Inflammatory macrophage treated with lipopolysaccharide for 1 hour (primary cell): ENCODE results near the gene GLUL.
A peak's percentile ranks its signal among the peaks of the same experiment; 100 is the strongest.
"Not testable (repeated sequence)": the region's sequence is repeated elsewhere in the genome, so short reads cannot be mapped to it uniquely, and the experiment has no call there.

ENCODE experiments used
- DNase-seq, 2 donors: peaks; one replicate each; pipeline ENCODE4 v3.0.0-alpha.2; 2020 to 2022

The GLUL gene

GRCh38 chr1:182392050-182393028 lies 749 bp upstream of the GLUL start:
- peak; percentile 43 to 49 for DNase-seq

GRCh38 chr1:182391028-182391361 lies 595 bp downstream of the GLUL start:
- DNase-seq: no peak

DNA sequence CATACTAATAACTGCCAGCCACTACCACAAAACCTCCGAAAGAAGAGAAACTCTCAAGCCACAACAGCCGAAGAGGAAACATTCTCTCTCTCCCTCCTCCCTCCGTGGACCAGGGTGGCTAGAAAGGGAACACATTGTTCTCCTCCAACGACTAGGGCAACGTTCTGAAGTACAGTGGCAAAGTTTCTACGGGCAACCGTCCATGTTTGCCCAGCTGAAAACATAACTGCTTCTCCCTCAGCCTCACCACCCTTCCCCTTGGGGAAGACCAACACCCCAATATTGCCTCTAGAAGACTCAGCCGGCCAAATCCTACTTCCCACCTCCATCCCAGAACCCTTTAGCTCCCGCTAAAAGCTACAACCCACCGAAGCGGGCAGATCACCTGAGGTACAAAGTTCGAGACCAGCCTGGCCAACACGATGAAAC lies 2.0 kb downstream of the GLUL start:
- DNase-seq: peak in 1 of 2 donors; percentile 52

DNA sequence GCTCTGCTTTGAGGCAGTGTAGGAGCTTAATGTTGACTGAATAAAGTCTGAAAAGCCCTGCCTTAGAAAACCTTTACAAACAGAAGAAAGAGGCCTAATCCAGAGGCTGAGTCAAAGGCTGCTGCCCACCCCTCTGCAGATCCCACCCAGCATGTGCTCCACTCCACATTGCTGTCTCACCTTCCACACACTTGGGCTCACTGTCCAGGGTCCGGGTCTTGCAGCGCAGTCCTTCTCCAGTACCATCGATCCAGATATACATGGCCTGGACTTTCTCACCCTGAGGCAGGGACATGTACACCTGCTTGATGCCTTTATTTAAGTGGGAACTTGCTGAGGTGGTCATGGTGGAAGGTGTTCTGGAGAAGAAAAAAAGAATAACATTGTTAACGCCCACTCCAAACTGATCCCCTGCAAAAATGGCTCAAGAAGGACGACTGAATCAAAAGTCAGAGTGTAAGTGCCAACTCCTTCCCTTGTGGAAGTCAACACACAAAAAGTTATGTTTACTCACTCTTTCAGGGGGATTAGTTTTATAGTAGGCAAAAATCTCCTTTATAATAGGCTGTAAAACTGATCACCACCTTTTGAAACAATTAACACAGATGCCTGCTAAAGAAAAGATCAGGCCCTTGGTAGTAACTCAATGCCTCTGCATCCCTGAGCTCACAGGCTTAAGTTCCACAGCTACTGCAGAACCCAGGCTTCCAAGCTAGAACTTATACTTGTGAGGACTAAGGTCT lies 3.0 kb downstream of the GLUL start:
- DNase-seq: no peak

- no peak for DNase-seq
Measured at GRCh38 chr1:182387566-182387965, 4.0 kb downstream of the GLUL start.

- DNase-seq: no peak
Measured at GRCh38 chr1:182386980-182387379, 4.6 kb downstream of the GLUL start.

- no peak for DNase-seq
Measured at GRCh38 chr1:182385885-182386853, 5.4 kb downstream of the GLUL start.

DNA sequence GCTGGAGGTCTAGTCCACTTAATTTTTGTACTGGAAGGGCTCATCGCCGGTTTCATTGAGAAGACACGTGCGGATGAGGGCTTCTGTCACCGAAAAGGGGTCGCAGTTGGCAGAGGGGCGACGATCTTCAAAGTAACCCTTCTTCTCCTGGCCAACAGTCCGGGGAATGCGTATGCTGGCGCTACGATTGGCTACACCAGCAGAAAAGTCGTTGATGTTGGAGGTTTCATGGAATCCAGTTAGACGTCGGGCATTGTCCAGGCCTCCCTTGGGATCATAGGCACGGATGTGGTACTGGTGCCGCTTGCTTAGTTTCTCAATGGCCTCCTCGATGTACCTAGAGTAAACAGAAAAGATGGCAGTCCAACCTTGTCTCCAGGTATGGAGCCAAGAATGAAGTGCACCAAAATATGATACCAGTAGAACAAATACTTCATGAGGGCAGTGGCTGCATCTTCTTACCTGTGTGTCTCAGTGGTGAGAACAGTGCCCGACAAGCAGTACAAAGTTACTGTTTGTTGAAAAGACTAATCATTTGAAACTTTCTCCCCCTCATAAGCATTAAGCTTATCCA lies 7.1 kb downstream of the GLUL start:
- DNase-seq: no peak

GRCh38 chr1:182383934-182384333 lies 7.7 kb downstream of the GLUL start:
- no peak for DNase-seq

DNA sequence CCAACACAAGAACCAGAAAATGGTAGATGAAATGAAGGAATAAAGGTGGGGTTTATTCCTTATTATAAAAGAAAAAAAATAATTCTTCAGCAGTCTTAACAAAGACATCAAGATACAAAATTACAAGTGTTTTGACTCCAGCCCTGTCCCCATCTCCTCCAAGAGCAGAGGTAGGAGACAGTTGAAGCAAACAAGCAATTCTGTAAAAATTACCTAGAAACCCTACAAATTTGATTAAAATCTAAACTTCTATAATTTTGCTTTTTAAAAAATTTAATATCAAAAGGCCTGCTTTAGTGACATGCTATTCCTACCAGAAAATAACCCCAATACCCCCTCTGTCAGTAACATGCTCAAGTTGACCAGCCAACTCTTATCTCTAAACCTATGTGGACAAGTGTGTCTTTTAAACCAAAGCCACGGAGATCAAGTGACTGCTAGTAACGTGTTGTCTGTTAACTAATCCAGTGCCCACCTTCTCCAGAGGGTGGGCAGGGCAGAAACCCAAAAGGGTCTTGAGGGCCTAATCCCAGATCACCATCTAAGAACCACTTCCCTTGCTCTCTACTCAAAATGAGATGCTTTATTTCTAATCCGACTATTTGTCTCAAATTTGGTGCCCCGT lies 8.4 kb downstream of the GLUL start:
- no peak for DNase-seq

GRCh38 chr1:182381962-182382819 lies 9.4 kb downstream of the GLUL start:
- DNase-seq: no peak

DNA sequence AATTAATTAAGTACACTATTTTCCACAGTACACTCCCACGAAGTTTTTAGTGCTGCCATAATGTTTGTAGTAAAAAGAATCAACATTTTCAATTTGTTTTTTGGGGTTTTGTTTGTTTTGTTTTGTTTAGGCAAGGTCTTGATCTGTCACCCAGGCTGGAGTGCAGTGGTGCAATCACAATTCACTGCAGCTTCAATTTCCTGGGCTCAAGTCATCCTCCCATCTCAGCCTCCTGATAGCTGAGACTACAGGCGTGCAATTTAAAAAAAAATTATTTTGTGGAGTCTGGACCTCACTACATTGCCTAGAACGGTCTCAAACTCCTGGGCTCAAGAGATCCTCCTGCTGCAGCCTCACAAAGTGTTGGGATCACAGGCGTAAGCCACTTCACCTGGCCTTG lies 11.4 kb downstream of the GLUL start:
- no peak for DNase-seq

- DNase-seq: not testable (repeated sequence)
Measured at GRCh38 chr1:182379781-182380180, 11.8 kb downstream of the GLUL start.

- DNase-seq: no peak
Measured at GRCh38 chr1:182376936-182377574, 14.5 kb downstream of the GLUL start.

DNA sequence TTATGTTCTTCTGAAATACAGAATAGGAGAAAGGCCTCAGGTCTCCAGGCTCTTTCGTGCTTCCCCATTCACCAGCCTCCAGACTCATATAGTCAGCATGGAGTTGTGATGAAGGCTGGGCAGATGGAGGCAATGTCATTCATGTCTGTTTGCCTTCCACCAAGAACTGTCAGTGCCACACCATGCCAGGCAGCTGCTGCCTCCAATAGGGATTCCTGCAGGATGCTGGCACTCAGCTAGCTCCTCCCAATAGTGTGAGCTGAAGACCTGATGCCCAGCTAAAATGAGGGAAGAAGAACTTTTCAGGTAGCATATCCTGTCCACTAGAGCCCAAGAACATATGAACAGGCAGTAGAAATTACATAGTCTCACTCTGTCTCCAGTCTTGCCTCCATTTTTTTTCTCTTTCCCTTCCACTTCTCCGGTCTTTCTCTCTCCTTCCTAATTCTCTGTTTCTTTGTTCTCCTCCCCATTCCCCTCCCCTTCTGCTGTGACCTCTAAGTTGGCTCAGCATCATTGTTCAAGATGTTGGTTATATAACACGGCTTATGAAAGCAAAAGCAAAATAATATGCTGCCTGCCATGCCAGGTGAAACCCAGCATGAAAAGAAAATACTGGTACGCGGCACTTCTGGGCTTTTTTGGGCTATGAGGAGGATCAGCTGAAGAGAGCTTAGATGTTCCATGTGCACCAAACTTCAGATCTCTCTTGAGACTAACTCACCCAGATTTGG lies 17.3 kb downstream of the GLUL start:
- no peak for DNase-seq

DNA sequence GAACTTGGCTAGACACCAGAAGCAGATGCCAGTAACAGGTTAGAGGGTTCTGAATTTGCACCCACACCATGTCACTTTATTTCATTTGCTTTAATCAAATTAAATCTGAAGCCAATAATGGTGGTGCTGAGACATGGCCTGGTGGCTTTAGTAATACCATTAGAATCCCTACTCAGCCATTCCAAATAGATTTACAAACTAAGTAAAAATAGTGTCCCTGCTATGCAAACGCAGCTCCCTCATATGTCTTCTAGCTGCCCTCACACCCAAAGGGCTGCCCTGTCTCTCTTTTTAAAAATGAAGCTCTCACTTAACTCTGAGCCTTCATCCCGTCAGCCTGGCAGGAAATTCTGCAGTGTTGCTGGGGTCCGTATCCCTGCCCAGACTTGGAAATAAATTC lies 21.1 kb downstream of the GLUL start:
- no peak for DNase-seq

GRCh38 chr1:182368903-182369302 lies 22.7 kb downstream of the GLUL start:
- no peak for DNase-seq

DNA sequence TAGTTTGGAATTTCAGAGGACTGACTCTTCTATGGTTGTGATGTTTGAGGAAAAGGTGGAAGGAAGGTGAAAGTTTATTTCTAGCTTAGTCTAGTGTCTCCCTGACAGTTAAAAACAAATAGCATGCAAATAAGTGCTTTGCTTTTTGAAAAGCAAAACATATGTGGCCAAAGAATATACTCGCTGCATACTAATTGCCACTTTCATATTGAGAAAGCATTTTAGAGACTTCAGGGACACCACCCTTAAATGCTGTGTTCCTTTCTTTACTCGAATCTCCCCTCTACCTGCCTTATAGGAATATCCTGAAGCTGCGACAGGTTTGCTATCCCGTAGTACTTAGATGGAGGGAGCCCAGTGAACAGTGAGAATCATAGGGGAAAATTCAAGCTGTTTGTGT lies 23.2 kb downstream of the GLUL start:
- DNase-seq: no peak

DNA sequence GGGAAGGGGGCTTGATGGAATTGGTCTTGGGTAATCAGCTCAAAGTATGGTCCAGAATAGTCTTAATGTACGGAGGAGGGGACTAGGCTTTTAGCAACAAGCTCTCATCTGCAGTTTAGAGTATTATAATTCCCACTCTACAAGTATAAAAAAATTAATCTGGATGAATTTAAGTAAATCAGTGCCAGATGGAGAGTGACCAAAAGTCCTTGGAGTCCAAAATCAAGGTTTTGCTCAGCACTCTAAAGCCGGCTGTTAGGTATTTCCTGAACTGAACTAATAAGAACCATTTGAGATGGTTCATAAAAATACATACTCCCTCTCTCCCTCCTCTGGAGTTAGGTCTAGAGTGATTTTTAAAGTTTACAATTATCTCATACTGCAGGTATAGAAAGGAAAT lies 23.7 kb downstream of the GLUL start:
- no peak for DNase-seq

DNA sequence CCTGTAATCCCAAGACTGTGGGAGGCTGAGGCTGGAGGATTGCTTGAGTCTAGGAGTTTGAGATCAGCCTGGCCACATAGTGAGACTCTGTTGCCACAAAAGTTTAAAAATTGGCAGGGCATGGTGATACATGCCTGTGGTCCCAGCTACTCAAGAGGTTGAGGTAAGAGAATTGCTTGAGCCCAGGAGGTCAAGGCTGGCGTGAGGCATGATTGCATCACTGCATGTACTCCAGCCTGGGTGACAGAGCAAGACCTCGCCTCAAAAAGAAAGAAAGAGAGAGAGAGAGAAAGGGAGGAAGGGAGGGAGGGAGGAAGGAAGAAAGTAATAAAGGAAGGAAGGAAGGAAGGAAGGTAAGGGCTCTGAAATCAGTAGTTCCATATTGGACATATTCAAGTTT lies 25.0 kb downstream of the GLUL start:
- no peak for DNase-seq
